Natural killer cell treated with Interleukin-12 subunit alpha and Interleukin-12 subunit beta and Interleukin-15 and Interleukin-18, amount 100 ng/mL, for 72 hours (primary cell): ENCODE data around the gene TMEM190. TPM values are rescaled to one million over a fixed set of nuclear protein-coding genes. Genes with fewer than 3 reads are reported as not detected.
"Not testable (repeated sequence)": the region's sequence is repeated elsewhere in the genome, so short reads cannot be mapped to it uniquely, and the experiment has no call there.

Source experiments
- ATAC-seq, 2 donors: fragments of 150-1000 bp; cut with Tn5 transposase in 1 of 2; sonication (Bioruptor Pico), chemical (Tn5 transposase) in 1 of 2; 2 replicates each; pipeline ENCODE4 v1.10.0; 2021
- DNase-seq: peaks from one replicate; pipeline ENCODE4 v3.0.0; 2022; ENCODE audit warnings: low spot score
- H3K27ac Mint-ChIP-seq, 2 donors: 1 replicate in 1 of 2; 2 replicates in 1 of 2; pipeline ENCODE4 v1.8.0; 2022; ENCODE audit warnings: mixed read lengths in 2 of 2, mild to moderate bottlenecking in 1 of 2, moderate library complexity in 1 of 2
- H3K27me3 Mint-ChIP-seq, 2 donors: 1 replicate in 1 of 2; 2 replicates in 1 of 2; pipeline ENCODE4 v1.8.0; 2022; ENCODE audit warnings: mixed read lengths in 2 of 2
- H3K36me3 Mint-ChIP-seq: one replicate; pipeline ENCODE4 v1.8.0; 2022; ENCODE audit warnings: mixed read lengths
- H3K4me1 Mint-ChIP-seq, 2 donors: 1 replicate in 1 of 2; 2 replicates in 1 of 2; pipeline ENCODE4 v1.8.0; 2022; ENCODE audit warnings: low read depth in 2 of 2, mixed read lengths in 2 of 2, mild to moderate bottlenecking in 1 of 2
- H3K4me3 Mint-ChIP-seq: one replicate; pipeline ENCODE4 v1.8.0; 2022; ENCODE audit warnings: mixed read lengths
- H3K9me3 Mint-ChIP-seq: 2 replicates; pipeline ENCODE4 v1.8.0; 2022; ENCODE audit warnings: mixed read lengths
- total RNA-seq, 2 donors: library from RNA; stranded (reverse); gene quantifications; one replicate each; pipeline ENCODE4 v1.2.3, GENCODE V29; 2022

Gene TMEM190
- total RNA-seq, 2 donors from 2014 or later, result not detected

DNA sequence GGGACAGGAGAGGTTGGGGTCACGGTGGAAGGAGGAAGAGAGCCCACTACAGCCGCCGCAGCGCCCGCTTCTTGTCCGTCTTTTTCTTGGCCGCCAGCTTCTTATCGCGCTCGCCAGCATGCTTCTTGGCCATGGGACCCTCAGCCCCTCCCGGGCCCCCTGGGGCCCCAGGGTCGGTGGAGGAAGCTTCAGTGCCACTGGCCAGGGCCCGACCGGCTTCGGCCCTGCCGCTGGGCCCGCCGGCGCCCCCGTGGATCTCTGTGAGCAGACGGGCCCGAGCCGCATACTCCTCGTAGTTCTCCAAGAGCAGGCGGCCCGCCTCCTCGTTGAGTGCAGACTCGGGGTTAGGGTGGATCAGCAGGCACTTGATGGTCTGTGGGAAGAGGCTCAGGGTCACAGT, 24.8 kb downstream of the TMEM190 start:
- Mint-ChIP-seq H3K4me1 (peaks cover 23 to 24% of the 10 kb centered on the region in 2 donors), H3K36me3 (peaks cover 20% of the 10 kb centered on the region)
- not testable (repeated sequence) for H3K9me3 Mint-ChIP-seq, H3K4me3 Mint-ChIP-seq, DNase-seq, H3K27ac Mint-ChIP-seq, H3K27me3 Mint-ChIP-seq, ATAC-seq

DNA sequence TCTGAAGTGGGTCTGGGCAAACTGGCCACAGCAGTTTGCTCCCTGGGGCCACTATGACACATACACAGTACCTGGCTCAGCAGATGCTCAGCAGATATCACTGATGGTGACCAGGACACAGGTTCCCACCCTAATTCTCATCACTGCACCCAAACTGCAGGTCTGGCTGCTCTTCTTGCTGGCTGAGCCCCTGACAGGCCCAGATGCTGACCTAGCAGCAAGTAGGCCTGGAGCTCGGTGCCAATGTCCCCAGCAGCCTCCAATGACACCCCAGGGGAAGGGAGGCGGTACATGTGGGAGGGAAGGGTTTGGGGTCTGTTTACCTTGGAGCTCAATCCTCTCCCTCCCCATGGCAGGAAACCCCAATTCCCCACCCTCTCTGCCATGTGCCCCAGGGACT, 25.9 kb downstream of the TMEM190 start:
- ATAC-seq (no peak), DNase-seq (no peak)
- H3K36me3 Mint-ChIP-seq, result peaks cover 23% of the 10 kb centered on the region
- H3K4me3 Mint-ChIP-seq, result no peak overlapping the region
- H3K9me3 Mint-ChIP-seq, result no peaks in the 10 kb centered on the region
- H3K27me3 Mint-ChIP-seq, result no peaks in the 10 kb centered on the region
- no peak overlapping the region for H3K27ac Mint-ChIP-seq
- peaks cover 29% of the 10 kb centered on the region in 2 donors for H3K4me1 Mint-ChIP-seq

DNA sequence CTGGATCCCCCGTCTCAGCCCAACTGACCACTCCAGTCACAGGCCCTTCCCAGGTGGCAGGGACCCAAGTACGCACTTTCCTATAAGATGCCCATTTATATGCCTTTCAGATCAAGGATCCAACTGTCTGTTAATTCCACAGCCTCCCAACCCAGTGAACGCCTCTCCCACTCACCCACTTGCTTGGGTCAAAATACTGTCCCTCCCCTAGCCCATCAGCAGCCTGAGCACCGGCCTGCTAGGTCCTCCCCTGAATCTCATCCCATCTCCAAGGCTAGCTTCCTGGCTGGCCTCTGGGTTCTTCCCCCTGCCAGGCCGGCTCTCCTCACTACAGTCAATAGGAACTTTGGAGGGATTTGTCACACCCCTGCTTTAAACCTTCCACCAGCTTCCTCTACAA, 29.0 kb downstream of the TMEM190 start:
- Mint-ChIP-seq H3K27me3 (no peaks in the 10 kb centered on the region), H3K27ac (peak overlapping the region; percentile 74 to 97), H3K9me3 (no peaks in the 10 kb centered on the region), H3K4me3 (peak overlapping the region; percentile 96), H3K36me3 (peaks cover 21% of the 10 kb centered on the region), H3K4me1 (peaks cover 32% of the 10 kb centered on the region in 2 donors)
- no peak for ATAC-seq
- no peak for DNase-seq

DNA sequence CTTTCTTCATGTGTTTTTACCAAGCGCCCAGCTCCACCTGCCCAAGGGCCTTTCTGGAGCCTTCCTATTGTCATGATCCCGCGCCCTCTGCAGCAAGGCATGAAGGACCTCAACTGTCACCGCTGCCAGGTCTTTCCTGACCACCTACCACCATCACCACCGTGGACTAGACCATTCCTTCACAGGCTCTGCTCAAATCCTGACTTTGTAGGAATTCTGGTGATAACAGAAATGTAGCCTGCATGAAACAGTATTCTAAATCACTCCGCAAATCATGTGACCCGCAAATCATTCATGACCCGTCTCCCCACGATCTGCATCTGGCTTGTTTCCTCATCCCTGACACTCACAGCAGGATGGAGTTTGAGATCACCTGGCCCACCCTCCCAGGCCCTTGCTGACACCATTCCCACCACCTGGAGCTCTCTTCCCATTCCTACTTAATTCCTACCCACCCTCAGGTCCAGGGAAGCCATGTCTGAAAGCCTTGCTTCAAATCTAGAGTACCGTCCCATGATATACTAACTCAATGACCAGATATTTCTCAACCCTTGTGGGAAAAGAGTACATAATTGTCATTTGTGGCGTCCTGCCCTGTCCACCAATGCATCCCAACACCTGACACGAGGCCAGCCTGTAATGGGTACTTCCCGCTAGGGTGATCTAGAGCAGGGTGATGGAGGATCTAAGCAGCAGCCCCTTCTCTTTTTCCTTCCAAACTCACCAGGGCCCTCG, 29.6 kb downstream of the TMEM190 start:
- H3K27me3 Mint-ChIP-seq, result no peaks in the 10 kb centered on the region
- peak overlapping the region; percentile 96 for H3K4me3 Mint-ChIP-seq
- H3K36me3 Mint-ChIP-seq, result peaks cover 20% of the 10 kb centered on the region
- peak overlapping the region; percentile 74 to 97 for H3K27ac Mint-ChIP-seq
- no peak for ATAC-seq
- H3K9me3 Mint-ChIP-seq, result no peaks in the 10 kb centered on the region
- no peak for DNase-seq
- H3K4me1 Mint-ChIP-seq, result peaks cover 32% of the 10 kb centered on the region in 2 donors

- peak overlapping the region; percentile 95 to 97 for H3K27ac Mint-ChIP-seq
- ATAC-seq, result no peak
Observed at GRCh38 chr19:55406826-55407549, 30.4 kb downstream of the TMEM190 start.

DNA sequence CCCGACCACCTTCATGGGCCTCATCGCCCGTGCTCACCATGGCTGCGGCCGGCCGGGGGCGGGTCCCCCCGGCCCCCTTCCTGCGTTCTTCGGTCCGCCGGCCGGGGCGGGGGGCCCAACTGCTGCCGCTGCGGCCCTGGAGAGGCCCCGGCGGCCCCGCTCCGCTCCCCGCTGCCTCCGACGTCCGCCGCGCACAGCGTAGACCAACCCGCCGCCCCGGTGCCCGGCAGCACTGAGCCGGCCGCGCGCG, 30.8 kb downstream of the TMEM190 start, which contains the start of gene UBE2S:
Gene UBE2S, minus strand, starts transcription at position 239 of the 250 bp plus-strand sequence. Its CDS starts 199 bp downstream, at position 40.
- peak within 1 kb of the TSS; percentile 96 for H3K4me3 Mint-ChIP-seq
- peaks cover 20% of the 10 kb centered on the region for H3K36me3 Mint-ChIP-seq
- H3K27ac Mint-ChIP-seq, result peak within 1 kb of the TSS; percentile 95 to 97
- H3K9me3 Mint-ChIP-seq, DNase-seq, H3K27me3 Mint-ChIP-seq: not testable (repeated sequence)
- H3K4me1 Mint-ChIP-seq, result peaks cover 32% of the 10 kb centered on the region in 2 donors
- peak in 1 of 2 donors; percentile 89 for ATAC-seq

More at GRCh38 chr19:55406826-55407549, 30.4 kb downstream of the TMEM190 start:
- no peaks in the 10 kb centered on the region for H3K27me3 Mint-ChIP-seq
- H3K36me3 Mint-ChIP-seq, result peaks cover 20% of the 10 kb centered on the region
- H3K4me3 Mint-ChIP-seq, result peak overlapping the region; percentile 96
- DNase-seq, result peak; percentile 70
- no peaks in the 10 kb centered on the region for H3K9me3 Mint-ChIP-seq
- peaks cover 32% of the 10 kb centered on the region in 2 donors for H3K4me1 Mint-ChIP-seq

DNA sequence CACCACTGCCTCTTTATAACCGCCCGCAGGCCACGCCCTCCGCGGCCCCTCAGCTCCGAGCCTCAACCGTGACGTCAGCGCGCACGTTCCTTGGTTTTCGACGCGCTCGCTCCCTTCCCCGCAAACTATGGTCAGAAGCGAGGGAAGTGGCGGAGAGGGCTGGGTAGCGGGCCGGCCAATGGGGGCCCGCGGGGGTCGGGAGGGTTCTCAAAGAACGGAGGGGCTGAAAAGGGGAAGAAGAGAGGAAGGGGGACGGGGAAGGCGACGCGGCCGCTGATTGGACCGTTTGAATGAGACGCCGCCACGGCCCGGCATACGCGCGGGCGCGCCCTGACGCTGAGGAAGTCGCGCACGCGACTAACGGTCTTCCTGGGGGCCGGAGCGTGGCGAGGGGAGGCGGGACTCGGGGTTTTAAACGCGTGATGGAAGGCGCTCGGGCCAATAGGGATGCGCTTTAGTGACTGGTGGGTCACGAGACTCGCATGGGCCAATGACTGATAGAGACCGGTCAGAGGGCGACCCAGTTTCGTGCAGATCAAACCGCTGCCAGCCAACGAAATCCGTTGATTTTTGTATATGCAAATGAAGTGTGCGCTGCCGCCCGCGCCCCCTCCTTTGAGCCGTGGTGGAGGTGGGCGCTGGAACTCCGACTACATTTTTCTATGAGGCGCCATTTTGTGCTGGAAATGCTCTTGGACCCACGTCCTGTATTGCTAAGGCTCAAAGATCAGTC, 31.3 kb downstream of the TMEM190 start:
- Mint-ChIP-seq H3K4me3 (peak overlapping the region; percentile 96), H3K4me1 (peaks cover 31 to 32% of the 10 kb centered on the region in 2 donors), H3K36me3 (peaks cover 19% of the 10 kb centered on the region), H3K27me3 (no peaks in the 10 kb centered on the region), H3K27ac (peak overlapping the region; percentile 95 to 97), H3K9me3 (no peaks in the 10 kb centered on the region)
- peak; percentile 91 to 94 for ATAC-seq
- DNase-seq, result peak; percentile 98

DNA sequence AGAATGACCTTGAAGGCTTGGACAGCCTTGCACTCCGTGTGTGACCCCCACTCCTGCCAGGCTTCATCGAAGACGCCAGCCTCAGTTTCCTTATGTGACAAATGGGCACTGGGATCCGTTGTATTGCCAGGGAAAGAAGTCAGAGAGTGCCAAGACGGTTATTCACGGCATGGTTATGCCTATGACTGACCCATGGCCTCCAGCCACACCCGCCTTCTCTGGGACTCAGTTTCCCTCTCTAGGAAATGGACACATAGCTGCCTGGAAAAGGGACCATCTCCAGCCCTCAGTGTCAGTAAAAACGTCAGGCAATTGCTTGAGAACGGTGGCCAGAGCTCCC, 31.9 kb downstream of the TMEM190 start:
- H3K27ac Mint-ChIP-seq, result peak overlapping the region; percentile 95 to 97
- no peaks in the 10 kb centered on the region for H3K9me3 Mint-ChIP-seq
- ATAC-seq (no peak), DNase-seq (no peak)
- H3K27me3 Mint-ChIP-seq, result no peaks in the 10 kb centered on the region
- H3K4me1 Mint-ChIP-seq, result peaks cover 28% of the 10 kb centered on the region in 2 donors
- peaks cover 14% of the 10 kb centered on the region for H3K36me3 Mint-ChIP-seq
- peak overlapping the region; percentile 96 for H3K4me3 Mint-ChIP-seq

DNA sequence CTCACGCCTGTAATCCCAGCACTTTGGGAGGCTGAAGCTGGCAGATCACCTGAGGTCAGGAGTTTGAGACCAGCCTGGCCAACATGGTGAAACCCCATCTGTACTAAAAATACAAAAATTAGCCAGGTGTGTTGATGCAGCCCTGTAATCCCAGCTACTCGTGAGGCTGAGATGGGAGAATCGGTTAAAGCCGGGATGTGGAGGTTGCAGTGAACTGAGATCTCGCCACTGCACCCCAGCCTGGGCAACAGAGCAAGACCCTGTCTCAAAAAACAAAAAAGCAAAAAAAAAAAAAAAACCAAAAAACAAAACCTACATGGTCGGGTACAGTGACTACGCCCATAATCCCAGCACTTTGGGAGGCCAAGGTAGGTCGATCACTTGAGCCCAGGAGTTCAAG, 32.6 kb downstream of the TMEM190 start:
- H3K27me3 Mint-ChIP-seq, ATAC-seq: not testable (repeated sequence)
- H3K4me3 Mint-ChIP-seq, result peak overlapping the region; percentile 96

GRCh38 chr19:55410168-55410567, 33.5 kb downstream of the TMEM190 start:
- Mint-ChIP-seq H3K4me3 (peak overlapping the region; percentile 51), H3K36me3 (peaks cover 14% of the 10 kb centered on the region), H3K27ac (no peak overlapping the region), H3K9me3 (no peaks in the 10 kb centered on the region), H3K4me1 (peaks cover 28% of the 10 kb centered on the region in 2 donors), H3K27me3 (no peaks in the 10 kb centered on the region)
- DNase-seq (no peak), ATAC-seq (no peak)

More for the DNA sequence above, 32.6 kb downstream of the TMEM190 start:
- DNase-seq, H3K9me3 Mint-ChIP-seq: not testable (repeated sequence)
- Mint-ChIP-seq H3K36me3 (peaks cover 14% of the 10 kb centered on the region), H3K27ac (peak overlapping the region in 1 of 2 donors; percentile 95), H3K4me1 (peaks cover 28% of the 10 kb centered on the region in 2 donors)

DNA sequence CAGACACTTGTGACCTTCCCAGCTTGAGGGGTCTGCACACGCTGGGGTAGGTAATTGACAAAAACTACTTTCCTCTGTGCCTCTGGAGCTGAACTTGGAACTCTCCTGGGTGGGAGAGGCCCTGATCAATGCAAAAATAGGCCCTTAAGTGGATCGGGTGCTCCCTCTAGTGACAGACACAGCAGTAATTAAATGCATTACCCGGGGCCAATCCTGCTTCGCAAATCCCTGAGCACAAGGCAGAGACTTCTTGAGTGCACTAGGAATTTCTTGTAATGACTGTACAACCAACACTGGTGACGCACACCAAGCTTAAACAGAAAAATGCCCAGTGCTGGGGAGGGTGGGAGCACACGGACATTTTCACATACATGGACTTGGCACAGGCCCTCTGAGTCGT, 41.6 kb downstream of the TMEM190 start:
- peaks cover 4 to 6% of the 10 kb centered on the region in 2 donors for H3K4me1 Mint-ChIP-seq
- H3K27ac Mint-ChIP-seq, result no peak overlapping the region
- H3K9me3 Mint-ChIP-seq, result no peaks in the 10 kb centered on the region
- H3K27me3 Mint-ChIP-seq, result peaks cover 6% of the 10 kb centered on the region in 2 donors
- H3K4me3 Mint-ChIP-seq, result no peak overlapping the region
- DNase-seq (no peak), ATAC-seq (peak; percentile 67 to 70)
- no peaks in the 10 kb centered on the region for H3K36me3 Mint-ChIP-seq

DNA sequence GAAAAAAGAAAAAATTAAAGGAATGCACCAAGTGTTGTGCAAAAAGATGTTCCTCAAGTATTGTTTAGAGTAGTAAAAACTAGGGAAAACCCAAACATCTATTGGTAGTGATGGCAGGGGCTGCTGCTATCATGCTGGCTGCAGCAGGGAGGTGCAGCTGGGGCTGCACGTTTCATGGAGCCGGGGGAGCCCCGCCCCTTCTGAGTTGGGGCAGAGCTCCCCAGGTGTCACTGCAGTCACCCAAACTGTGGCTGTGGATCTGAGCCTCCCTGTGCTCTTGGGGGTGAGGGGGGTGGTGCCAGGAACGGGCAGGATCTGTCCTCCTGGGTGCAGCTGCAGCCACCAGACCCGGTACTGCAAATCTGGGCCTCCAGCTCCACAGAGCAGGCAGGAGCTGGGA, 42.5 kb downstream of the TMEM190 start:
- peak in 1 of 2 donors; percentile 24 for ATAC-seq
- DNase-seq, result no peak
- H3K36me3 Mint-ChIP-seq, result no peaks in the 10 kb centered on the region

DNA sequence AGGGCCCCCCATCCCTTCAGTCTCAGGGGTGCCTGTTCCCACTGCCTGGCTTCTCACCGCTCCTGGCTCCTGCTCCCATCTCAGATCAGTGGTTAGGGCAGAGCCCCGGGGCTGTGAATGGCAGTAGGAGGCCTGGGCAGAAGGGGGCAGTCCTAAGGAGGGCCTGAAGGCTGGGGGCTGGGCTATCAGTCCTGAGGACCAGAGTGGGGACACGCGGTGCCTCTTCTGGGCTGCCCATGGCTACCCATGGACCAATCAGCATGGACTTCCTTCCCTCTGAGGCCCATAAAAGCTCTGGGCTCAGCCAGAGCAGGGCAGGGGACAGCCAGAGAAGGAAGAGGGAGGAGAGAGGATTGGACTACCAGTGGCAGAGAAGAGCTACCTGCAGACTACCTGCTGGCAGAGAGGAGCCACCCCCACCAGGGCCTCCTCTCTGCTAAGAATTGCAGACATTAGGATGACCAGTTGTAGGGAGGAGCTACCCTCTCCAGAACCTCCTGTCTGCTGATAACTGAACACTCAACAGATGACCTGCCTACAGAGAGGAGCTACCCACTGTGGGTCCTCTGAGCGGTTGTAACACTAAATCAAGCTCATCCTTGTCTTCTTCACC, 43.1 kb downstream of the TMEM190 start:
- no peak overlapping the region for H3K4me3 Mint-ChIP-seq

More for the DNA sequence above, 42.5 kb downstream of the TMEM190 start:
- H3K4me3 Mint-ChIP-seq, result no peak overlapping the region
- peaks cover 6 to 10% of the 10 kb centered on the region in 2 donors for H3K27me3 Mint-ChIP-seq
- H3K9me3 Mint-ChIP-seq, result no peaks in the 10 kb centered on the region
- H3K4me1 Mint-ChIP-seq, result peaks cover 4 to 6% of the 10 kb centered on the region in 2 donors
- H3K27ac Mint-ChIP-seq, result no peak overlapping the region

More for the DNA sequence above, 43.1 kb downstream of the TMEM190 start:
- Mint-ChIP-seq H3K36me3 (no peaks in the 10 kb centered on the region), H3K4me1 (peaks cover 4 to 6% of the 10 kb centered on the region in 2 donors), H3K27me3 (peaks cover 6 to 15% of the 10 kb centered on the region in 2 donors), H3K9me3 (no peaks in the 10 kb centered on the region), H3K27ac (no peak overlapping the region)
- DNase-seq (no peak), ATAC-seq (peak in 1 of 2 donors; percentile 24)
